ENCODE measurements around the gene PNMA8C. TPM values are rescaled to one million over a fixed set of nuclear protein-coding genes. Genes with fewer than 3 reads are reported as not detected.
"Not testable (repeated sequence)": the region's sequence is repeated elsewhere in the genome, so short reads cannot be mapped to it uniquely, and the experiment has no call there.

PNMA8C gene
- total RNA-seq, 1 donor = 0.36 TPM

DNA sequence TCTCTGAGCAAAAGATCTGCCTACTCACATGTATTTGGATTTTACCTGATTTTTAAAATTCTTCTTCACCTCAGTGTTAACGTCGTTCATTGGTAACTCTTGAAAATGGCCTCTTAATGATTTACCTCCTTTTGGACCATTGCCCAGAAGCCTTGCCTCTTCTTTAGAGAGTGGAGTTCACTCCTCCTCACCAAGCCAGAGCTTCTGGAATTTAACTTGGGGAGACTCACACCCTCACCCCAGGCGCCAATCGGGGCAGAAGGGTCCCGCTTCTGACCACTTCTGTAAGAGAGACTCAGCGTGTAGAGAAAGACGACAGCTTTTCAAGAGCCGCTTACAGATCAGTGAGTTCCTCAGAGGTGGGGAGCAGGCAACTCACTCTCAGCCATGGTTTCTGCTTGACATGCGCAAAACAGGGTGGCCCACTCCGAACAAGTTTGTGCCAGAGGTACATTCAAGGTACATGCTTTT, 2.7 kb downstream of the PNMA8C start:
- TF ChIP-seq, protein P1, sequence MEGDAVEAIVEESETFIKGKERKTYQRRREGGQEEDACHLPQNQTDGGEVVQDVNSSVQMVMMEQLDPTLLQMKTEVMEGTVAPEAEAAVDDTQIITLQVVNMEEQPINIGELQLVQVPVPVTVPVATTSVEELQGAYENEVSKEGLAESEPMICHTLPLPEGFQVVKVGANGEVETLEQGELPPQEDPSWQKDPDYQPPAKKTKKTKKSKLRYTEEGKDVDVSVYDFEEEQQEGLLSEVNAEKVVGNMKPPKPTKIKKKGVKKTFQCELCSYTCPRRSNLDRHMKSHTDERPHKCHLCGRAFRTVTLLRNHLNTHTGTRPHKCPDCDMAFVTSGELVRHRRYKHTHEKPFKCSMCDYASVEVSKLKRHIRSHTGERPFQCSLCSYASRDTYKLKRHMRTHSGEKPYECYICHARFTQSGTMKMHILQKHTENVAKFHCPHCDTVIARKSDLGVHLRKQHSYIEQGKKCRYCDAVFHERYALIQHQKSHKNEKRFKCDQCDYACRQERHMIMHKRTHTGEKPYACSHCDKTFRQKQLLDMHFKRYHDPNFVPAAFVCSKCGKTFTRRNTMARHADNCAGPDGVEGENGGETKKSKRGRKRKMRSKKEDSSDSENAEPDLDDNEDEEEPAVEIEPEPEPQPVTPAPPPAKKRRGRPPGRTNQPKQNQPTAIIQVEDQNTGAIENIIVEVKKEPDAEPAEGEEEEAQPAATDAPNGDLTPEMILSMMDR (IDR thresholded peaks at IDR 0.05; ENCODE audit: extremely low read depth, low read depth, low read length) = no peak
- peak overlapping the region; percentile 97 for H2AFZ ChIP-seq (ENCODE audit: low read length)
- no peak overlapping the region for H3K27ac ChIP-seq (ENCODE audit: low read depth, low read length)

DNA sequence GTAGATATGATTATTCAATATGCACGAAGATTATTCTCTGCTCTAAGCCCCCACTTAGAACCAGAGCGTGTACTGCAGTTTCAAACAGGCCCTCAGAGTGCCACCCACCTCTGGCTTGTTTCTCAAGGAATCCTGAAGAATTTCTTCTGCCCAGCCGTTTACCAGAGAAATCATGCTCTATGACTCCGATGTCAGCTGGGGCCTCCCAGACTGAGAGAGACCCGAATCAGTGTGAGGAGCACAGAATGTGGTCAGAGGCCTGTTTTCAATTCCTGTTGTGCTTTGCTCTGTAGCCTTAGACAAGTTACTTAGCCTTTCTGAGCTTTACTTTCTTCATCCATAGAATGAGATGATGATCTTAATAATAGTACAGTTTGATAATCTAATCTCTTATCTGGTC, 5.5 kb downstream of the PNMA8C start:
- Histone ChIP-seq H4K20me1 (ENCODE audit: insufficient read depth, low read length) (no peaks in the 10 kb centered on the region), H3K9me3 (ENCODE audit: low read depth, low read length) (no peaks in the 10 kb centered on the region), H3K36me3 (ENCODE audit: insufficient read depth, low read length) (no peaks in the 10 kb centered on the region), H3K4me3 (ENCODE audit: insufficient read depth, low read length) (no peak overlapping the region), H3K27ac (ENCODE audit: low read depth, low read length) (no peak overlapping the region), H3K79me2 (ENCODE audit: insufficient read depth, low read length) (no peaks in the 10 kb centered on the region), H3K4me2 (ENCODE audit: insufficient read depth, low read length) (no peak overlapping the region), H2AFZ (ENCODE audit: low read length) (no peak overlapping the region), H3K27me3 (ENCODE audit: insufficient read depth, low read length) (peaks cover 14% of the 10 kb centered on the region), H3K4me1 (ENCODE audit: insufficient read depth, low read length) (peaks cover 6% of the 10 kb centered on the region)
- DNase-seq (ENCODE audit: insufficient read length, low spot score, missing footprints) = no peak
- TF ChIP-seq, protein P1 (IDR thresholded peaks at IDR 0.05; ENCODE audit: extremely low read depth, low read depth, low read length) = no peak

More for the DNA sequence above, 2.7 kb downstream of the PNMA8C start:
- H3K27me3 ChIP-seq (ENCODE audit: insufficient read depth, low read length) = peaks cover 21% of the 10 kb centered on the region
- no peaks in the 10 kb centered on the region for H3K9me3 ChIP-seq (ENCODE audit: low read depth, low read length)
- peaks cover 6% of the 10 kb centered on the region for H3K4me1 ChIP-seq (ENCODE audit: insufficient read depth, low read length)
- no peak for DNase-seq (ENCODE audit: insufficient read length, low spot score, missing footprints)
- no peaks in the 10 kb centered on the region for H4K20me1 ChIP-seq (ENCODE audit: insufficient read depth, low read length)
- H3K4me2 ChIP-seq (ENCODE audit: insufficient read depth, low read length) = peak overlapping the region; percentile 83
- H3K4me3 ChIP-seq (ENCODE audit: insufficient read depth, low read length) = peak overlapping the region; percentile 75
- no peaks in the 10 kb centered on the region for H3K36me3 ChIP-seq (ENCODE audit: insufficient read depth, low read length)
- H3K79me2 ChIP-seq (ENCODE audit: insufficient read depth, low read length) = no peaks in the 10 kb centered on the region

DNA sequence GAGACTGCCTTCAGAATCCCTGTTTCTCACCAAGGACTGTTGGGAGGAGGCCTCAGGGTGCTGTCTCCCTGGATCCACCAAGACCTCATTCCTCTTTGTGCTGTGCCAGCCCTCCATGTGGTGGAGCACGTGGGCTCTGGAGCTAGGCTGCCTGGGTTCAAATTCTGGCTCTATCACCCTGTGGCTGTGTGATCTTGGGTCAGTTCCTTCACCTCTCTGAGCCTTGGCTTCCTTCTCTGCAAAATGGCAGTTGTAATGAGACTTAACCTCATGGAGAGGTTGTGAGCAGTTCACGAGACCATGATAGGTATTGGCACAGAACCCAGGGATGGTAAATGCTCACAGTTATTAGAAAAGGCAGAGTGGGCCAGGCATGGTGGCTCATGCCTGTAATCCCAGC, 6.4 kb downstream of the PNMA8C start:
- TF ChIP-seq, protein P1 (IDR thresholded peaks at IDR 0.05; ENCODE audit: extremely low read depth, low read depth, low read length) = no peak
- no peak overlapping the region for H2AFZ ChIP-seq (ENCODE audit: low read length)
- no peaks in the 10 kb centered on the region for H3K9me3 ChIP-seq (ENCODE audit: low read depth, low read length)
- no peak overlapping the region for H3K27ac ChIP-seq (ENCODE audit: low read depth, low read length)
- no peak for DNase-seq (ENCODE audit: insufficient read length, low spot score, missing footprints)
- H3K27me3 ChIP-seq (ENCODE audit: insufficient read depth, low read length) = peaks cover 14% of the 10 kb centered on the region
- H3K4me1 ChIP-seq (ENCODE audit: insufficient read depth, low read length) = peaks cover 6% of the 10 kb centered on the region
- no peaks in the 10 kb centered on the region for H3K36me3 ChIP-seq (ENCODE audit: insufficient read depth, low read length)
- no peak overlapping the region for H3K4me3 ChIP-seq (ENCODE audit: insufficient read depth, low read length)
- H3K79me2 ChIP-seq (ENCODE audit: insufficient read depth, low read length) = no peaks in the 10 kb centered on the region
- no peak overlapping the region for H3K4me2 ChIP-seq (ENCODE audit: insufficient read depth, low read length)
- no peaks in the 10 kb centered on the region for H4K20me1 ChIP-seq (ENCODE audit: insufficient read depth, low read length)

DNA sequence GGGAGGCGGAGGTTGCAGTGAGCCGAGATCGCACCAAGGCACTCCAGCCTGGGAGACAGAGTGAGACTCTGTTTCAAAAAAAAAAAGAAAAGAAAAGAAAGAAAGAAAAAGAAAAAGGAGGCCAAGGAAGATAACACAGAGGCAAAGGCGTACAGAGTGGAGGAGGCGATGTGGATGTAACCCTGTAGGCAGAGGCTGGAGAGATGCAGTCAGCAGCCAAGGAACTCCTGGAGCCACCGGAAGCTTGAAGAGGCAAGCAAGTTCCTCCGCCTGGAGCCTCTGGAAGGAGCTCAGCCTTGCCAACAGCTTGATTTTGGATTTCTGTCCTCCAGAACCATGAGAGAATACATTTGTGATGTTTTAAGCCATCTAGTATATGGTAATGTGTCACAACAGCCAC, 8.7 kb downstream of the PNMA8C start:
- Histone ChIP-seq H3K4me2 (ENCODE audit: insufficient read depth, low read length) (peak overlapping the region; percentile 53), H4K20me1 (ENCODE audit: insufficient read depth, low read length) (no peaks in the 10 kb centered on the region), H3K9me3 (ENCODE audit: low read depth, low read length) (no peaks in the 10 kb centered on the region), H3K27ac (ENCODE audit: low read depth, low read length) (no peak overlapping the region), H3K36me3 (ENCODE audit: insufficient read depth, low read length) (no peaks in the 10 kb centered on the region), H3K79me2 (ENCODE audit: insufficient read depth, low read length) (no peaks in the 10 kb centered on the region), H3K4me3 (ENCODE audit: insufficient read depth, low read length) (no peak overlapping the region), H2AFZ (ENCODE audit: low read length) (peak overlapping the region; percentile 79), H3K27me3 (ENCODE audit: insufficient read depth, low read length) (peaks cover 5% of the 10 kb centered on the region), H3K4me1 (ENCODE audit: insufficient read depth, low read length) (peaks cover 4% of the 10 kb centered on the region)
- TF ChIP-seq, protein P1 (IDR thresholded peaks at IDR 0.05; ENCODE audit: extremely low read depth, low read depth, low read length) = no peak
- peak; percentile 32 for DNase-seq (ENCODE audit: insufficient read length, low spot score, missing footprints)

DNA sequence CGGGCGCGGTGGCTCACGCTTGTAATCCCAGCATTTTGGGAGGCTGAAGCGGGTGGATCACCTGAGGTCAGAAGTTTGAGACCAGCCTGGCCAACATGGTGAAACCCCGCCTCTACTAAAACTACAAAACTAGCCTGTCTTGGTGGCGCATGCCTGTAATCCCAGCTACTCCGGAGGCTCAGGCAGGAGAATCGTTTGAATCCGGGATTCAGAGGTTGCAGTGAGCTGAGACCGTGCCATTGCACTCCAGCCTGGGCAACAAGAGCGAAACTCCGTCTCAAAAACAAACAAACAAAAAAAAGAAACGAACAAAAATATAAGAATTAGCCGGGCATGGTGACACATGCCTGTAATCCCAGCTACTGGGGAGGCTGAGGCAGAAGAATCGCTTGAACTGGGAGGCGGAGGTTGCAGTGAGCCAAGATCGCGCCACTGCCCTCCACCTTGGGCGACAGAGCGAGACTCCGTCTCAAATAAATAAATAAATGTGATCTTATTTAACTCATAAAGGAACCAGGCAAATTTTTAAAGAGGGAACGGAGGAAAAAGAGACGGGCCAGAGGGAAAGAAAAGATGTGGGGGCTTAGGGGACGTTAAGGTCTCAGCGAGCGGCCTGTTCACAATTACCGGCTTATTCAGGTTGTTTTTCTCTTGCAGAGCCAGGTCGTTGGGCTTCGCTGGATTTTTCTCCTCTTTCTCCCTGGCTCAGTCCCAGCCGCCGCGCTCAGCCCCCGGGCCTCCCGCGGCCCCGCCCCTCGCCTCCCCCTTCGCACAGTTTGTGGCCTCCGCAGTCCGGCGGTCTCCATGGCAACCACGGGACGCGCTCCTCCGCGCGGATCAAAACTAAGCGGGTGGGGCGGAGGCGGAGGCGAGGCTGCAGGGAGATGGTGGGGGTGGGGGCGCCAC, 12.7 kb downstream of the PNMA8C start:
- Histone ChIP-seq H3K4me2 (ENCODE audit: insufficient read depth, low read length) (peak overlapping the region; percentile 98), H3K4me3 (ENCODE audit: insufficient read depth, low read length) (peak overlapping the region; percentile 75), H2AFZ (ENCODE audit: low read length) (peak overlapping the region; percentile 83), H3K27ac (ENCODE audit: low read depth, low read length) (peak overlapping the region; percentile 58)
- not testable (repeated sequence) for H3K9me3 ChIP-seq (ENCODE audit: low read depth, low read length); H3K27me3 ChIP-seq (ENCODE audit: insufficient read depth, low read length); H3K79me2 ChIP-seq (ENCODE audit: insufficient read depth, low read length); H3K4me1 ChIP-seq (ENCODE audit: insufficient read depth, low read length); H4K20me1 ChIP-seq (ENCODE audit: insufficient read depth, low read length); H3K36me3 ChIP-seq (ENCODE audit: insufficient read depth, low read length)
- DNase-seq (ENCODE audit: insufficient read length, low spot score, missing footprints) = peak; percentile 95

DNA sequence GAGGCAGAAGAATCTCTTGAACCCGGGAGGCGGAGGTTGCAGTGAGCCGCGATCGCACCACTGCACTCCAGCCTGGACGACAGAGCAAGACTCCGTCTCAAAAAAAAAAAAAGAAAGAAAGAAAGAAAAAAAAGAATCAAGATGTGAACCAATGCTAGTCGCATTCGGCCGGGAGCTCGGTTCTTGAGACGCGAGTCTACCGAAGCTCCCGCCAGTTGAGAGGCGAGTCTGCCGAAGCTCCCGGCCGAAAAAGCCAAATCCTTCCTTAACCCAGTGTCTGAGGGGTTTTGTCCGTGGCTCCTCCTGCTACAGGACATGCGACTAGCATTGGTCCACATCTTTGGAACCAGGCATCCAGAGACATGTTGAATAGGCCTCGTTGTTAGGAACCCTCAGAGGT, 13.8 kb downstream of the PNMA8C start:
- Histone ChIP-seq H4K20me1 (ENCODE audit: insufficient read depth, low read length) (peaks cover 11% of the 10 kb centered on the region), H3K79me2 (ENCODE audit: insufficient read depth, low read length) (peaks cover 11% of the 10 kb centered on the region)
- DNase-seq (ENCODE audit: insufficient read length, low spot score, missing footprints); H3K27ac ChIP-seq (ENCODE audit: low read depth, low read length); H3K9me3 ChIP-seq (ENCODE audit: low read depth, low read length); H3K36me3 ChIP-seq (ENCODE audit: insufficient read depth, low read length); H3K4me2 ChIP-seq (ENCODE audit: insufficient read depth, low read length); H2AFZ ChIP-seq (ENCODE audit: low read length); H3K4me1 ChIP-seq (ENCODE audit: insufficient read depth, low read length); H3K27me3 ChIP-seq (ENCODE audit: insufficient read depth, low read length); H3K4me3 ChIP-seq (ENCODE audit: insufficient read depth, low read length): not testable (repeated sequence)

Measured in osteoblast (primary cell).